ENCODE data around the gene TBC1D5.
"Not testable (repeated sequence)": the region's sequence is repeated elsewhere in the genome, so short reads cannot be mapped to it uniquely, and the experiment has no call there.

GRCh38 chr3:17735362-17735761 is 7.1 kb downstream of the TBC1D5 start:
- not testable (repeated sequence) for TF ChIP-seq SNAI2 (CRISPR knock-in tag; IDR thresholded peaks at IDR 0.05); ZNF70 (CRISPR knock-in tag; IDR thresholded peaks at IDR 0.05); RARB (CRISPR knock-in tag; IDR thresholded peaks at IDR 0.05); POU6F1 (CRISPR knock-in tag; IDR thresholded peaks at IDR 0.05; ENCODE audit: borderline replicate concordance, low read depth); BACH2 (CRISPR knock-in tag; IDR thresholded peaks at IDR 0.05; ENCODE audit: borderline replicate concordance); GLIS3 (CRISPR knock-in tag; IDR thresholded peaks at IDR 0.05); ZC3H10 (CRISPR knock-in tag; IDR thresholded peaks at IDR 0.05)

Measured in SK-N-SH treated with all-trans-retinoic acid at 6 μM for 48 hours (cell line).